PC-3 (cell line): ENCODE results near the gene NTMT2. TPM values are rescaled to one million over a fixed set of nuclear protein-coding genes. Genes with fewer than 3 reads are reported as not detected.
"Not testable (repeated sequence)": the region's sequence is repeated elsewhere in the genome, so short reads cannot be mapped to it uniquely, and the experiment has no call there.

Experiments used
- ATAC-seq: fragments of 200-7000 bp; cut with Tn5 transposase; 2 replicates; pipeline ENCODE4 v1.9.1; 2020; ENCODE audit warnings: mild to moderate bottlenecking, moderate library complexity
- BruUV-seq: library from RNA; stranded (reverse); fragments of 400-500 nt; replicated peaks from 2 replicates; lab custom pipeline; 2021; lab: Mats Ljungman, UMichigan
- CTCF ChIA-PET: fragments of 300-600 bp; sonication (Branson Sonifier 250); formaldehyde crosslinking; loops from one replicate; lab custom pipeline; 2022; ENCODE audit warnings: antibody characterized with exemption; lab: Charles Lee
- POLR2A ChIA-PET: fragments of 300-600 bp; sonication (Branson Sonifier 250); formaldehyde crosslinking; loops from one replicate; lab custom pipeline; 2022; ENCODE audit warnings: antibody characterized with exemption; ENCODE audit not compliant: unreplicated experiment; lab: Charles Lee
- DNase-seq: peaks from one replicate; pipeline ENCODE4 v3.0.0-alpha.2; 2015
- H2AFZ ChIP-seq: fragments of 300-600 bp; sonication (generic); 2 replicates; pipeline ENCODE4 v1.6.0; 2016; ENCODE audit warnings: antibody characterized with exemption, low read length
- H3F3A ChIP-seq: fragments of 300-600 bp; sonication (generic); one replicate; pipeline ENCODE4 v1.6.0; 2017; ENCODE audit warnings: antibody characterized with exemption, low read length, control low read depth, mild to moderate bottlenecking; ENCODE audit not compliant: unreplicated experiment
- H3K27ac ChIP-seq: fragments of 300-600 bp; sonication (generic); 2 replicates; pipeline ENCODE4 v1.5.1; 2016; ENCODE audit warnings: mild to moderate bottlenecking, low read length
- H3K27me3 ChIP-seq: fragments of 300-600 bp; sonication (generic); 2 replicates; pipeline ENCODE4 v1.6.1; 2016; ENCODE audit warnings: low read length, mixed read lengths
- H3K36me3 ChIP-seq: fragments of 300-600 bp; sonication (generic); 2 replicates; pipeline ENCODE4 v1.6.1; 2016; ENCODE audit warnings: low read depth, mixed run types, low read length, mixed read lengths
- H3K4me1 ChIP-seq: fragments of 300-600 bp; sonication (generic); 2 replicates; pipeline ENCODE4 v1.5.1; 2016; ENCODE audit warnings: low read length; ENCODE audit not compliant: insufficient read depth
- H3K4me2 ChIP-seq: fragments of 300-600 bp; sonication (generic); 2 replicates; pipeline ENCODE4 v1.6.0; 2016; ENCODE audit warnings: low read length
- H3K4me3 ChIP-seq: fragments of 300-600 bp; sonication (generic); 2 replicates; pipeline ENCODE4 v1.5.1; 2016; ENCODE audit warnings: mild to moderate bottlenecking, low read length, mixed read lengths
- H3K79me2 ChIP-seq: fragments of 300-600 bp; sonication (generic); 2 replicates; pipeline ENCODE4 v1.6.1; 2017; ENCODE audit warnings: low read length, mixed read lengths
- H3K9ac ChIP-seq: fragments of 300-600 bp; sonication (generic); 2 replicates; pipeline ENCODE4 v1.6.0; 2016; ENCODE audit warnings: mild to moderate bottlenecking, low read length
- H3K9me2 ChIP-seq: fragments of 300-600 bp; sonication (generic); replicated peaks from 2 replicates; pipeline ENCODE4 v1.6.1; 2016; ENCODE audit warnings: mixed run types, low read length, mixed read lengths
- H3K9me3 ChIP-seq: fragments of 300-600 bp; sonication (generic); 2 replicates; pipeline ENCODE4 v1.6.1; 2016; ENCODE audit warnings: low read length, mixed read lengths
- H4K20me1 ChIP-seq: fragments of 300-600 bp; sonication (generic); 2 replicates; pipeline ENCODE4 v1.6.1; 2016; ENCODE audit warnings: low read length, mixed read lengths
- EZH2 ChIP-seq: fragments of 300-600 bp; sonication (generic); IDR thresholded peaks from one replicate; pipeline ENCODE4 v1.6.1; 2017; ENCODE audit warnings: antibody characterized with exemption, mild to moderate bottlenecking, low read length; ENCODE audit not compliant: unreplicated experiment
- EZH2phosphoT487 ChIP-seq: fragments of 300-600 bp; sonication (generic); IDR thresholded peaks from 2 replicates; pipeline ENCODE4 v1.6.1; 2018; ENCODE audit warnings: mild to moderate bottlenecking, antibody characterized with exemption, low read length, borderline replicate concordance
- intact Hi-C: fragments of 100-400 bp; cut with micrococcal nuclease; formaldehyde crosslinking; loops from 2 replicates; pipeline ENCODE4 v1.9.0; 2023
- total RNA-seq: library from RNA; depleted of rRNA; stranded (reverse); fragments of >200 nt; gene quantifications from 2 replicates; pipeline ENCODE4 v1.2.3, GENCODE V29; 2014
- TF ChIP-seq, protein P1 (sequence below): fragments of 300-600 bp; sonication (generic); conservative IDR thresholded peaks from 2 replicates; pipeline ENCODE4 v1.5.1; 2017; ENCODE audit warnings: antibody characterized with exemption, low read depth, mild to moderate bottlenecking, low read length

Gene NTMT2
- total RNA-seq, 1 experiment from 2014 or later, result not detected

DNA sequence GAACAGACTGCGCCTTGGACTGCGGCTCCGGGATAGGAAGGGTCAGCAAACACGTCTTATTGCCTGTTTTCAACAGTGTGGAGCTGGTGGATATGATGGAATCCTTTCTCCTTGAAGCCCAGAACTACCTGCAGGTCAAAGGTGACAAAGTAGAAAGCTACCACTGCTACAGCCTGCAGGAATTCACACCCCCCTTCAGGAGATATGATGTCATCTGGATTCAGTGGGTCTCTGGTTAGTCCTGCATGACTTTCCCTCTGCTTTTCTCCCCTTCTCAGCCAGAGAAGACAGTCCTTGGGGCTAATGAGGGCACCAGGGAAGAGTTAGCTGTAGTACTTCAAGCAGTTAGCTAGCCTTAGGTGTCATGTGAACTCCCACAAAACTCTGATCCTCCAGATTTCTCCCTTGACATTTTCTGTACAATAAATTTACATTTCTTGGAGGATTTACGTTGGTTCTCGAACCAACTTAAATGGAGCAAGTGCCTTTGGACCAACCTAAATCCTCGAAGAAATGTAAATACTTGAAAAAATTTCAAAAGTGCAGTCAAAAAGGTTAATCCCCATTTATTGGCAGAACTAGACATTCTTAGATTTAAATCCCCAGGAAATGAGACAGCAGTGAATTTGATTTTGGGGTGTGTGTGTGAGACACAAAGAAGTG lies 20.9 kb downstream of the NTMT2 start:
- Histone ChIP-seq H3K27ac (no peak overlapping the region), H3K36me3 (no peaks in the 10 kb centered on the region), H2AFZ (no peak overlapping the region), H3K4me1 (no peaks in the 10 kb centered on the region), H3K27me3 (no peaks in the 10 kb centered on the region), H3K9ac (no peak overlapping the region), H3K4me2 (no peak overlapping the region), H3K9me3 (no peaks in the 10 kb centered on the region), H4K20me1 (no peaks in the 10 kb centered on the region), H3K79me2 (no peaks in the 10 kb centered on the region), H3F3A (no peaks in the 10 kb centered on the region), H3K4me3 (no peak overlapping the region), H3K9me2 (no peaks in the 10 kb centered on the region)
- ChIA-PET POLR2A (no interaction called here), CTCF (no interaction called here)
- ATAC-seq (no peak), DNase-seq (no peak)
- TF ChIP-seq EZH2, result no peak
- TF ChIP-seq EZH2phosphoT487, result no peak
- TF ChIP-seq, protein P1, sequence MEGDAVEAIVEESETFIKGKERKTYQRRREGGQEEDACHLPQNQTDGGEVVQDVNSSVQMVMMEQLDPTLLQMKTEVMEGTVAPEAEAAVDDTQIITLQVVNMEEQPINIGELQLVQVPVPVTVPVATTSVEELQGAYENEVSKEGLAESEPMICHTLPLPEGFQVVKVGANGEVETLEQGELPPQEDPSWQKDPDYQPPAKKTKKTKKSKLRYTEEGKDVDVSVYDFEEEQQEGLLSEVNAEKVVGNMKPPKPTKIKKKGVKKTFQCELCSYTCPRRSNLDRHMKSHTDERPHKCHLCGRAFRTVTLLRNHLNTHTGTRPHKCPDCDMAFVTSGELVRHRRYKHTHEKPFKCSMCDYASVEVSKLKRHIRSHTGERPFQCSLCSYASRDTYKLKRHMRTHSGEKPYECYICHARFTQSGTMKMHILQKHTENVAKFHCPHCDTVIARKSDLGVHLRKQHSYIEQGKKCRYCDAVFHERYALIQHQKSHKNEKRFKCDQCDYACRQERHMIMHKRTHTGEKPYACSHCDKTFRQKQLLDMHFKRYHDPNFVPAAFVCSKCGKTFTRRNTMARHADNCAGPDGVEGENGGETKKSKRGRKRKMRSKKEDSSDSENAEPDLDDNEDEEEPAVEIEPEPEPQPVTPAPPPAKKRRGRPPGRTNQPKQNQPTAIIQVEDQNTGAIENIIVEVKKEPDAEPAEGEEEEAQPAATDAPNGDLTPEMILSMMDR, result no peak
- no TSS peak for BruUV-seq
- intact Hi-C loops, result no loop called here

GRCh38 chr1:170168265-170168664 lies 22.5 kb downstream of the NTMT2 start:
- Histone ChIP-seq H3K27ac (no peak overlapping the region), H4K20me1 (no peaks in the 10 kb centered on the region), H3K9ac (no peak overlapping the region), H3K9me2 (no peaks in the 10 kb centered on the region), H3K4me1 (no peaks in the 10 kb centered on the region), H3K27me3 (no peaks in the 10 kb centered on the region), H3K4me2 (peak overlapping the region; percentile 27), H3F3A (no peaks in the 10 kb centered on the region), H3K36me3 (no peaks in the 10 kb centered on the region), H3K79me2 (no peaks in the 10 kb centered on the region), H2AFZ (no peak overlapping the region), H3K9me3 (no peaks in the 10 kb centered on the region), H3K4me3 (no peak overlapping the region)
- intact Hi-C loops, result no loop called here
- no peak for ATAC-seq
- TF ChIP-seq EZH2phosphoT487 (no peak), EZH2 (no peak)
- TF ChIP-seq, protein P1, result no peak
- ChIA-PET POLR2A (no interaction called here), CTCF (no interaction called here)
- BruUV-seq, result no TSS peak
- peak; percentile 26 for DNase-seq

DNA sequence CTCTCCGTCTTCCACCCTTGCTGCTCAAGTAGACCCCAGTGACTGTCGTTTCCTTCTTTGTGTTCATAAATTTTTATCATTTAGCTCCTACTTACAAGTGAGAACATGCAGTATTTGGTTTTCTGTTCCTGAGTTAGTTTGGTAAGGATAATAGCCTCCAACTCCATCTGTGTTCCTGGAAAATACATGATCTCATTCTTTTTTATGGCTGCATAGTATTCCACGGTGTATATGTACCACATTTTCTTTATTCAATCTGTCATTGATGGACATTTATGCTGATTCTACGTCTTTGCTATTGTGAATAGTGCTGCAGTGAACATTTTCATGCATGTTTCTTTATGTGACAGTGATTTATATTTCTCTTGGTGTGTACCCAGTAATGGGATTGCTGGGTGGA lies 24.8 kb downstream of the NTMT2 start:
- H3K36me3 ChIP-seq, ATAC-seq, H3K9ac ChIP-seq, H3K4me2 ChIP-seq, POLR2A ChIA-PET, H3K27ac ChIP-seq, H3K79me2 ChIP-seq, BruUV-seq, H2AFZ ChIP-seq, H4K20me1 ChIP-seq, H3K9me2 ChIP-seq, H3F3A ChIP-seq, CTCF ChIA-PET, DNase-seq, H3K9me3 ChIP-seq, H3K27me3 ChIP-seq, intact Hi-C loops, H3K4me1 ChIP-seq, H3K4me3 ChIP-seq: not testable (repeated sequence)
